BJ (cell line): Measurements from ENCODE around the gene PLXND1. TPM values are rescaled to one million over a fixed set of nuclear protein-coding genes. Genes with fewer than 3 reads are reported as not detected.

ENCODE experiments used
- CTCF ChIA-PET: fragments of 350-600 bp; formaldehyde crosslinking; extraction: SDS; loops from one replicate; lab custom pipeline; 2021; ENCODE audit warnings: antibody characterized with exemption, inconsistent platforms; lab: Yijun Ruan, JAX
- POLR2A ChIA-PET: fragments of 300-600 bp; sonication (Branson Sonifier 250); formaldehyde crosslinking; extraction: SDS; loops from one replicate; lab custom pipeline; 2021; ENCODE audit warnings: antibody characterized with exemption; lab: Charles Lee
- DNase-seq: peaks from one replicate; pipeline ENCODE4 v3.0.0-alpha.2; 2011; ENCODE audit warnings: low read depth
- H3K27me3 ChIP-seq: 2 replicates; pipeline ENCODE4 v1.6.0; 2011; ENCODE audit warnings: low read length; ENCODE audit not compliant: control insufficient read depth, insufficient read depth
- H3K36me3 ChIP-seq: 2 replicates; pipeline ENCODE4 v1.5.1; 2011; ENCODE audit warnings: low read length; ENCODE audit not compliant: control insufficient read depth, insufficient read depth
- H3K4me3 ChIP-seq: 2 replicates; pipeline ENCODE4 v1.5.1; 2011; ENCODE audit warnings: low read depth, mild to moderate bottlenecking, control low read depth, low read length
- polyA plus RNA-seq: library from polyadenylated mRNA; depleted of rRNA; stranded (reverse); fragments of >200 nt; gene quantifications from 2 replicates; pipeline ENCODE4 v1.2.3, GENCODE V29; 2011
- TF ChIP-seq, protein P1 (sequence below): IDR thresholded peaks from 2 replicates; pipeline ENCODE4 v1.5.1; 2011; ENCODE audit warnings: low read depth, mild to moderate bottlenecking, control low read depth, inconsistent platforms, low read length, moderate library complexity; ENCODE audit not compliant: insufficient read depth

Gene PLXND1
- polyA plus RNA-seq, 1 experiment = 128 TPM

DNA sequence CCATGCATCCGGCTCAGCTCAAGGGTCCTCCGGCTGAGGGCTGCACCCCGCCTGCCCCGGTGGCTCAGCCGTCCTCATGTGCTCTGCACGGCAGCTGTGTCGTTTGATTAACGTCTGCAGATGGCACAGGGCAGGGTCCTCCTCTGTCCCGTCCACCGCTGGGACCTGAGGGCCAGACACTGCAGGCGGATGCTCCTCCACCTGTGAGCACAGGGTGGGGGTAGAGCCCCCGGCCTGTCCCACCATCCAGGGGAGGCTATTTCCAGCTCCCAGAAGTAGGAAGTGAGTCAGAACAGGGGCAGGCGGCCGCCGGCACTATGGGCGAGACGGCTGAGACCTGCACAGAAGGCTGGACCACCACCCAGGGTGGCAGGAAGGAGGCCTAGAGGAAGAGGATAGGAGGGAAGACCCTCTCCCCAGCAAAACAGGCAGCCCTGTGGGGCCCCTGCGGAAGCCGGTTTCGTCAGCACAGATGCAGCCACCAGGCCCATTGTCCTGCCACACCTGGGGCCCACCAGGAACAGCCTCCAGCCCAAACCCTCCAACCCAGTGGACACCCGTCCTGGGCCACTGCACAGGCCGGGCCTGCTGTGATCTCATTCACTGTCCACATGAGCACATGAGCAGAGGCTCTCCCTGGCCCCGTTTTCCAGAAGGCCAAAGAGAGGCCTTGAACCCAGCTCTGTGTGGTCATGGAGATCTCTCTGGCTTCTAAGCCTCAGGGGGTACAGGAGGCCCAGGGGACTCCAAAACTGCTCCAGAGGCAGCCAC is 12.6 kb upstream of the PLXND1 start:
- Histone ChIP-seq H3K36me3 (no peaks in the 10 kb centered on the region), H3K27me3 (no peaks in the 10 kb centered on the region), H3K4me3 (no peak overlapping the region)
- no peak for DNase-seq
- ChIA-PET POLR2A (no interaction called here), CTCF (no interaction called here)
- TF ChIP-seq, protein P1, sequence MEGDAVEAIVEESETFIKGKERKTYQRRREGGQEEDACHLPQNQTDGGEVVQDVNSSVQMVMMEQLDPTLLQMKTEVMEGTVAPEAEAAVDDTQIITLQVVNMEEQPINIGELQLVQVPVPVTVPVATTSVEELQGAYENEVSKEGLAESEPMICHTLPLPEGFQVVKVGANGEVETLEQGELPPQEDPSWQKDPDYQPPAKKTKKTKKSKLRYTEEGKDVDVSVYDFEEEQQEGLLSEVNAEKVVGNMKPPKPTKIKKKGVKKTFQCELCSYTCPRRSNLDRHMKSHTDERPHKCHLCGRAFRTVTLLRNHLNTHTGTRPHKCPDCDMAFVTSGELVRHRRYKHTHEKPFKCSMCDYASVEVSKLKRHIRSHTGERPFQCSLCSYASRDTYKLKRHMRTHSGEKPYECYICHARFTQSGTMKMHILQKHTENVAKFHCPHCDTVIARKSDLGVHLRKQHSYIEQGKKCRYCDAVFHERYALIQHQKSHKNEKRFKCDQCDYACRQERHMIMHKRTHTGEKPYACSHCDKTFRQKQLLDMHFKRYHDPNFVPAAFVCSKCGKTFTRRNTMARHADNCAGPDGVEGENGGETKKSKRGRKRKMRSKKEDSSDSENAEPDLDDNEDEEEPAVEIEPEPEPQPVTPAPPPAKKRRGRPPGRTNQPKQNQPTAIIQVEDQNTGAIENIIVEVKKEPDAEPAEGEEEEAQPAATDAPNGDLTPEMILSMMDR = no peak

DNA sequence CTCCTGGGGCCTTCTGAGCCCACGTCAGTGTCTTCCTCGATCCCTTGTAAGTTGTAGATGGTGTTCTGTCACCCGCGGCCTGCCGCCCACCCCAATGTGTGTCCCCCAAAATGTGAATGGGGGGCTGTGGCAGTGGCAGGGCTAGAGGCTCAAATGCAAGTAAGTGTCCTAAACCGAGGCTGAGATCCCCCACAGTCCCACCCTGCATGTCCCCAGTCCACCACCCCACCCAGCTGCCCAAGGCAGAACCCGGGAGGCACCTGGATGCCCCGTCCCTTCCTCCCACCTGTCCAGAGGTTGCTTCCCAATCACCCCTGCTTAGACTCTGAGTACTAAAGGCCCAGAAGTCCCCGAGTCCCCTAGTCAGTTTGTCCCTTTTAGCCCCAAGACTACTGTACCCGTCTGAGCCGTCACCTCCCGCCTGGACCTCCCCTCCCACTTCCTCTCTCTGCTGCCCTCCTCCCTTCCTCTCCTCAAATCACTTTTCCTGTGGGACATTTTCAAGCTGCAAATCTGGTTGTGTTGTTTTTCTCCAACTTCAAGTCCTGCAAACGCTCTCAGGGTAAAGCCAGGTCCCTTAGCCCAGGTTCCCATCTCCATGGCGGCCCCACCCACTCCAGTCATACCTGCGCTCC is 11.8 kb upstream of the PLXND1 start:
- H3K4me3 ChIP-seq = no peak overlapping the region
- ChIA-PET POLR2A (no interaction called here), CTCF (interaction anchor here (1.1 kb wide), 1 partner anchor 316 kb away, joined by 3 read pairs; no protein-coding TSS in a partner anchor)
- H3K27me3 ChIP-seq = no peaks in the 10 kb centered on the region
- TF ChIP-seq, protein P1 = no peak
- no peak for DNase-seq
- H3K36me3 ChIP-seq = no peaks in the 10 kb centered on the region

DNA sequence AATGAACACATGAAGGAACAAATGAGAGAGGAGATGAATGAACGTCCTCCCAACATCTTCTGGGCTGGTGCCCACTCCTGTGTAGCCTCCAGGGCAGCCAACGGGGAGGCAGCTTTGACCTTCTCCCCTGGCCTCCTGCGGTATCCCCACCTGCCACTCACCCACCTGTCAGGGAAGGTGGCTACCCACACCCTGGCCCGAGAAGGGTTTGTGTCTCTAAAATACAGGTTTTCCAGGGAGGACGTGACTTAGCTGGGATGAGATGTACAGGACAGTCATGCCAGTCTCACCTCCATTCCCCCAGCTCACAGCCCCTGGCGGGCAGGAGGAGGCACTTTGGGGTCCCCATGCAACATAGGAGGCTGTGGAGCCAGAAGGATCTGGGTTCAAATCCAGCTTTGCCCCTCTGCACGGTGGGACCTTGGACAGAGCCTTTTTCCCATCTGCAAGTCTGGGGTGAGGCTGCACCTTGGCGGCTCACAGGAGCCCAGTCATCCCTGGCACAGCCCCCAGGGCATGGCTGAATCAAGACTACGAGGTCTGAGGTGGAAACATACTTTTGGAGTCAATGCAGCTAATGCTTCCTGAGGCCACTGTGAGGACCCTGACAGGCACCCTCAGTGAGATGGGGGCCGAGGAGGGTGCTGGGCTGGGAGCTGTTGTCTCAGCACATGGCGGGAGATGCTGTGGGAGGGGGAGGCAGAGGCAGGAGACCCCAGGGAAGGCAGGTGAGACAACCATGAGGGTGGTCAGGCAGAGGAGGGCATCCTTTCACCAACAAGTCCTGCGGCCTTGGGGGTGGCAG is 11.1 kb upstream of the PLXND1 start:
- ChIA-PET CTCF (interaction anchor here (1.1 to 1.3 kb wide), 2 partner anchors 207 to 317 kb away, joined by 3 to 5 read pairs; no protein-coding TSS in a partner anchor), POLR2A (no interaction called here)
- no peak for DNase-seq
- Histone ChIP-seq H3K36me3 (no peaks in the 10 kb centered on the region), H3K27me3 (no peaks in the 10 kb centered on the region), H3K4me3 (no peak overlapping the region)
- TF ChIP-seq, protein P1 = no peak

DNA sequence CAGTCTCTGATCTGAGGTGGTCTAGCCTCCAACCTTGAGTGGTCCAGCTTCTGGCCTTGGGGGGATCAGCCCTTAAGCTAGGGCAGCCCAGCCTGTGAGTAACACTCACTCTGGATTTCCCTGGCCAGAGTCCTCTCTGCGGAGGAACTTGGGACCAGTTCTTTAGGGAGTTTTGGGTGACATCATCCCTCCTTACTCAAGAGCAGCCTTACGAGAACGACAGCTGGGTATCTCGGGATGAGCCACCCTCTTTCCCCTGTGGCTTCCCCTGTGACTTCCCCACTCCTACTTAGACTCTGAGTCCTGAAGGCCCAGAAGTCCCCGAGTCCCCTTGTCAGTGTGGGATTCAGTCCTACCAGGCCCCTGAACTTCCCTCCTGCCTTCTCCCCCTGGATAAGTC is 10.2 kb upstream of the PLXND1 start:
- POLR2A ChIA-PET = no interaction called here
- H3K36me3 ChIP-seq = no peaks in the 10 kb centered on the region
- peak; percentile 19 for DNase-seq
- no peak overlapping the region for H3K4me3 ChIP-seq
- no peaks in the 10 kb centered on the region for H3K27me3 ChIP-seq
- CTCF ChIA-PET = interaction anchor here (0.7 to 1.3 kb wide), 3 partner anchors 27 to 208 kb away, joined by 4 to 5 read pairs (median 4); no protein-coding TSS in a partner anchor
- TF ChIP-seq, protein P1 = no peak
